Activated CD4-positive, alpha-beta T cell treated with anti-CD3 and anti-CD28 coated beads, Interleukin-10, Interleukin-2, amounts not matched to agents 100 ng/mL and 50 ng/mL, durations not matched to agents 16 hours and 8 hours (primary cell): ENCODE results near the gene CMC1.
A peak's percentile ranks its signal among the peaks of the same experiment; 100 is the strongest.
"Not testable (repeated sequence)": the region's sequence is repeated elsewhere in the genome, so short reads cannot be mapped to it uniquely, and the experiment has no call there.

Experiments
- DNase-seq: peaks from one replicate; pipeline ENCODE4 v3.0.0-alpha.2; 2020

Gene CMC1

GRCh38 chr3:28247286-28247685 is 5.9 kb downstream of the CMC1 start:
- DNase-seq, result no peak

GRCh38 chr3:28250999-28251398 is 9.6 kb downstream of the CMC1 start:
- peak; percentile 46 for DNase-seq

- DNase-seq, result peak; percentile 60
Measured at GRCh38 chr3:28252001-28252431, 10.6 kb downstream of the CMC1 start.

- no peak for DNase-seq
Measured at GRCh38 chr3:28253040-28253715, 11.8 kb downstream of the CMC1 start.

GRCh38 chr3:28262001-28262400 is 20.6 kb downstream of the CMC1 start:
- DNase-seq, result no peak

GRCh38 chr3:28265641-28266040 is 24.2 kb downstream of the CMC1 start:
- no peak for DNase-seq

- no peak for DNase-seq
Measured at GRCh38 chr3:28267984-28268849, 26.8 kb downstream of the CMC1 start.

- no peak for DNase-seq
Measured at GRCh38 chr3:28268989-28269388, 27.6 kb downstream of the CMC1 start.

GRCh38 chr3:28269884-28270283 is 28.5 kb downstream of the CMC1 start:
- DNase-seq, result not testable (repeated sequence)

- no peak for DNase-seq
Measured at GRCh38 chr3:28273837-28274236, 32.4 kb downstream of the CMC1 start.

- DNase-seq, result no peak
Measured at GRCh38 chr3:28278918-28279317, 37.5 kb downstream of the CMC1 start.

- DNase-seq, result no peak
Measured at GRCh38 chr3:28279770-28280169, 38.4 kb downstream of the CMC1 start.

GRCh38 chr3:28280781-28281180 is 39.4 kb downstream of the CMC1 start:
- no peak for DNase-seq

- peak; percentile 36 for DNase-seq
Measured at GRCh38 chr3:28286595-28286994, 45.2 kb downstream of the CMC1 start.

- no peak for DNase-seq
Measured at GRCh38 chr3:28287046-28287445, 45.6 kb downstream of the CMC1 start.

GRCh38 chr3:28290863-28291300 is 49.5 kb downstream of the CMC1 start:
- DNase-seq, result no peak

GRCh38 chr3:28291577-28291976 is 50.2 kb downstream of the CMC1 start:
- DNase-seq, result no peak

GRCh38 chr3:28292622-28293021 is 51.2 kb downstream of the CMC1 start:
- DNase-seq, result no peak

GRCh38 chr3:28294667-28295413 is 53.4 kb downstream of the CMC1 start:
- DNase-seq, result no peak

- no peak for DNase-seq
Measured at GRCh38 chr3:28295898-28296490, 54.6 kb downstream of the CMC1 start.

GRCh38 chr3:28299705-28300104 is 58.3 kb downstream of the CMC1 start:
- DNase-seq, result no peak

- no peak for DNase-seq
Measured at GRCh38 chr3:28300345-28300962, 59.0 kb downstream of the CMC1 start.

- no peak for DNase-seq
Measured at GRCh38 chr3:28301688-28302087, 60.3 kb downstream of the CMC1 start.
